Measurements from ENCODE around the gene UBE3C. TPM values are rescaled to one million over a fixed set of nuclear protein-coding genes. Genes with fewer than 3 reads are reported as not detected.

UBE3C gene
- total RNA-seq, 6 donors from 2014 or later = 43.7 to 85.9 (median 69.3) TPM

GRCh38 chr7:157233677-157234076, 95.0 kb downstream of the UBE3C start:
- Histone ChIP-seq H3K4me3 (no peak overlapping the region), H3K27me3 (no peaks in the 10 kb centered on the region), H3K27ac (no peak overlapping the region), H3K4me1 (no peaks in the 10 kb centered on the region), H3K9me3 (no peaks in the 10 kb centered on the region), H3K36me3 (peaks cover 6 to 70% (median 31%) of the 10 kb centered on the region in 4 donors)
- 83 to 93% methylated on average over 2 of the region's 2 CpGs for WGBS, 2 donors
- no peak for ATAC-seq (ENCODE audit: low FRiP score in 2 of 2)
- TF ChIP-seq POLR2AphosphoS5 (IDR thresholded peaks at IDR 0.05) = no peak
- DNase-seq = no peak

- no peak overlapping the region for H3K27ac ChIP-seq
- TF ChIP-seq CTCF (IDR thresholded peaks at IDR 0.05) (no peak), POLR2A (IDR thresholded peaks at IDR 0.05) (no peak), POLR2AphosphoS5 (IDR thresholded peaks at IDR 0.05) (no peak), EP300 (IDR thresholded peaks at IDR 0.05) (no peak)
- no peaks in the 10 kb centered on the region for H3K9me3 ChIP-seq
- 92 to 94% methylated on average over 5 of the region's 5 CpGs for WGBS, 2 donors
- no peak for ATAC-seq (ENCODE audit: low FRiP score in 2 of 2)
- peaks cover 6 to 67% (median 28%) of the 10 kb centered on the region in 4 donors for H3K36me3 ChIP-seq
- DNase-seq = no peak
- no peaks in the 10 kb centered on the region for H3K4me1 ChIP-seq
- no peak overlapping the region for H3K4me3 ChIP-seq
- no peaks in the 10 kb centered on the region for H3K27me3 ChIP-seq
Observed at GRCh38 chr7:157234271-157234670, 95.5 kb downstream of the UBE3C start.

- no peak for ATAC-seq (ENCODE audit: low FRiP score in 2 of 2)
- H3K36me3 ChIP-seq = peaks cover 6 to 58% (median 27%) of the 10 kb centered on the region in 4 donors
- 94 to 95% methylated on average over 2 of the region's 2 CpGs for WGBS, 2 donors
Observed at GRCh38 chr7:157235357-157236333, 96.9 kb downstream of the UBE3C start.

GRCh38 chr7:157238087-157238486, 99.4 kb downstream of the UBE3C start:
- DNase-seq (no peak), ATAC-seq (ENCODE audit: low FRiP score in 2 of 2) (no peak)
- H3K27me3 ChIP-seq = no peaks in the 10 kb centered on the region
- 97% methylated on average over 8 of the region's 8 CpGs for WGBS, 2 donors
- no peak overlapping the region for H3K27ac ChIP-seq
- H3K36me3 ChIP-seq = peaks cover 0 to 38% (median 17%) of the 10 kb centered on the region in 4 donors
- H3K4me3 ChIP-seq = no peak overlapping the region
- no peak for TF ChIP-seq CTCF (IDR thresholded peaks at IDR 0.05)
- no peak for TF ChIP-seq EP300 (IDR thresholded peaks at IDR 0.05)
- TF ChIP-seq POLR2A (IDR thresholded peaks at IDR 0.05) = no peak
- no peak for TF ChIP-seq POLR2AphosphoS5 (IDR thresholded peaks at IDR 0.05)
- no peaks in the 10 kb centered on the region for H3K9me3 ChIP-seq
- no peaks in the 10 kb centered on the region for H3K4me1 ChIP-seq

More at GRCh38 chr7:157235357-157236333, 96.9 kb downstream of the UBE3C start:
- Histone ChIP-seq H3K4me1 (no peaks in the 10 kb centered on the region), H3K9me3 (no peaks in the 10 kb centered on the region), H3K27me3 (no peaks in the 10 kb centered on the region), H3K27ac (no peak overlapping the region), H3K4me3 (no peak overlapping the region)
- DNase-seq = no peak
- TF ChIP-seq POLR2A (IDR thresholded peaks at IDR 0.05) (no peak), EP300 (IDR thresholded peaks at IDR 0.05) (no peak), POLR2AphosphoS5 (IDR thresholded peaks at IDR 0.05) (no peak)

- 94 to 98% methylated on average over 10 of the region's 10 CpGs for WGBS, 2 donors
- TF ChIP-seq CTCF (IDR thresholded peaks at IDR 0.05) = no peak
- TF ChIP-seq POLR2A (IDR thresholded peaks at IDR 0.05) = no peak
- TF ChIP-seq EP300 (IDR thresholded peaks at IDR 0.05) = no peak
- TF ChIP-seq POLR2AphosphoS5 (IDR thresholded peaks at IDR 0.05) = no peak
- H3K27ac ChIP-seq = no peak overlapping the region
- no peaks in the 10 kb centered on the region for H3K9me3 ChIP-seq
- no peaks in the 10 kb centered on the region for H3K27me3 ChIP-seq
- no peak for ATAC-seq (ENCODE audit: low FRiP score in 2 of 2)
- H3K4me3 ChIP-seq = no peak overlapping the region
- DNase-seq = no peak
- H3K4me1 ChIP-seq = no peaks in the 10 kb centered on the region
- peaks cover 0 to 28% (median 13%) of the 10 kb centered on the region in 4 donors for H3K36me3 ChIP-seq
Observed at GRCh38 chr7:157239571-157240270, 101.0 kb downstream of the UBE3C start.

Data from upper lobe of left lung (tissue), 6 donors.